ENCODE measurements around the gene FAM72C.
"Not testable (repeated sequence)": the region's sequence is repeated elsewhere in the genome, so short reads cannot be mapped to it uniquely, and the experiment has no call there.

Gene FAM72C

GRCh38 chr1:143936457-143937115, 35.2 kb downstream of the FAM72C start:
- TF ChIP-seq CTCF (IDR thresholded peaks at IDR 0.05; ENCODE audit: insufficient read depth, missing control alignments) = peak; percentile 49
- FAIRE-seq; DNase-seq (ENCODE audit: insufficient read length, low spot score): not testable (repeated sequence)

GRCh38 chr1:143919127-143919526, 52.7 kb downstream of the FAM72C start:
- DNase-seq (ENCODE audit: insufficient read length, low spot score); FAIRE-seq: not testable (repeated sequence)

- not testable (repeated sequence) for FAIRE-seq
Measured at GRCh38 chr1:143918552-143918951, 53.2 kb downstream of the FAM72C start.

GRCh38 chr1:143913705-143914104, 58.1 kb downstream of the FAM72C start:
- not testable (repeated sequence) for DNase-seq (ENCODE audit: insufficient read length, low spot score); FAIRE-seq

More at GRCh38 chr1:143918552-143918951, 53.2 kb downstream of the FAM72C start:
- DNase-seq (ENCODE audit: insufficient read length, low spot score) = not testable (repeated sequence)

Data from D721Med (cell line).